GM11168 (cell line): ENCODE results near the gene JPT1.
"Not testable (repeated sequence)": the region's sequence is repeated elsewhere in the genome, so short reads cannot be mapped to it uniquely, and the experiment has no call there.

Experiments
- in situ Hi-C: fragments of 300-500 bp; cut with MboI; formaldehyde crosslinking; loops from one replicate; pipeline ENCODE4 v1.12.0; 2022; ENCODE audit warnings: low sequenced_read_pairs; ENCODE audit not compliant: unreplicated experiment

Gene JPT1

DNA sequence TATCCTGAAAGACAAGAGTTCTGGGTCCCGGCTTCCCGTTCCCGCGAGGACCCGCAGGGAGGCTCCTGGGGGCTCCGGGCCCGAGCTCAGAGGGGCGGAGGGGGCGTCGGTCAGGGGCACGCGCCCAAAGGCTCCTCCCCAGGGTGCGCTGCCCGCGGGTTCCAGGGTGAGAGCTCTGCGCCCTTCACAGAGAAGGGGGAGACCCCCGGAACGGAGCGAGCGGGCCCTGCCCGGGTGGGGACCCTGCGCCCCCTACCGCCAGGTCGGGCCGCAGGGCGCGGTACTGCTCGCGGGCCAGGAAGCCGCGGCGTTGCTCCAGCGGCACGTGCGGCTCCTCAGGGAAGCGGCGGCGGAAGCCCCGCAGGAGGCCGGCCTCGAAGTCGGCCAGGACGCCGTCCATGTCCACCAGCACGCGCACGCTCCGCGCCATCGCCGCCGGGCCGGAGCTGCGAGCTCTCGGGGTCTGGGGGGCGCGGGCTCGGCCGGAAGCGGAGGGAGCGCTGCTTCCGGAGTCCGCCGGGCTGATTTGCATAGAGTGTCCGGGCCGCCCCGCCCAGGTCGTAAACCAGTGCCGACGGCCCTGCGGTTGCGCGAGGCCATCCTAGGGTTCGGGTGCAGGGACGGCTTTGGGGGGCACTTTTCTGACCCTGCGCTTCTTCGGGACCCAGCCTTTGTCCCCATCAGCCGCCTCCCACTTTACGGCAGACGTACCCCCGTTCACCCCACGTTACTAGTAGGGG lies 22.9 kb downstream of the JPT1 start, which contains the start of gene NT5C:
TSS of gene NT5C (minus strand) at position 465 of the 740 bp plus-strand sequence. CDS start at position 430, 35 bp downstream.
- in situ Hi-C loops, result no loop called here

DNA sequence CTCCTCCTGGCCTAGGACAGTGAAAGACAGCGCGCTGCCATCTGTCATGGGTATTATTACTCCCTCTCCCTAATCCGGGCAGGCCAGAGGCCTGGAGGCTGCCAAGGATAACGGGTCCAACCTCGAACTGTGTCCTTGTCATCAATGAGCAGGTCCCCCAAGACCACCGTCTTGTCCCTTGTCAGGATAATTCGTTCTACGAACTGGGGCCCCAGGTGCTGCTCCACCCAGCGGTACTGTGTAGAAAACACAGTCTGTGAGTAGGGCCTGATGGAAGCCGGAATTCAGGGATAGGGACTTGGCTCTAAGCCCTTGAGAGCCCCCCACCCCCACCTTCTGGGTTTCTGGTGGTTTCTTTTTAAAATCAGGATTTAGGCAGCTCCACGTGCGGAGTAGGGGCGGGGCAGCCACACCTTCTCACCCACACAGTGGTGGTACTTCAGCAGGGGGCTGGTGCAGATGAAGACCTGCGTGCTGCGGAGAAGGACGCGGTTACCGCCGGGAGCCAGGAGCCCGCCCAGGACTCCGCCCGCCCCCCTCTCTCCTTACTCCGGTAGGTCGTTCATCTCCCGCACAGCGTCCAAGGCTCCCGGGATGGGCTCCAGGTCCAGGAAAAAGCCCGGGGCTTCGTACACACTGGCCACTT lies 23.6 kb downstream of the JPT1 start:
- in situ Hi-C loops, result no loop called here

DNA sequence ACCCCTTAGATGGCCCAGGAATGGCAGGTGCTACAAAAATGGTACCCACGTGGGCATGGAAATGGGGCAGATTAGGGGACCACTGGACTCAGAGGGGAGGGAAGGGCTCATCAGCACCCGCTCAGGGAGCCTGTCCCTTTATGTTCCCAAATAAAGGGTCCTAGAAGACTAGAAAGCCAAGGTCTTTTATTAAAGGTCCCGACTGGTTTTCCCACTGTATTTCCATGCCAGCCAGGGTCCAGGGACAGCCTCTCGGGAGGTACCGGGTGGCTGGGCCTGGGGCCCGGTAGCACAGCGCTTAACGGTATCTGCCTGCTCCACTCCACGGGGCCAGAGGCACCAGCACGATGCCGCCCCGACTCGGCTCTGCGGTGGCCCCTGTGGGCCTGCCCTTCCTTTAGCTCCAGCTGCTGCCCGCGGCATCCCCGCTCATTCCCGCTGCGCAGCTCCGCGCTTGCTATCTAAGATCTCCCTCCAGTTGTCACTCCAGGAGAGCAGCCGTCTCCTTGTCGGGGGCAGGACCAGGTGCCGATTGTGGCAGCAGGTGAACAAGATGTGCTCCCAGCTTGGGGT lies 24.2 kb downstream of the JPT1 start:
- in situ Hi-C loops, result no loop called here

DNA sequence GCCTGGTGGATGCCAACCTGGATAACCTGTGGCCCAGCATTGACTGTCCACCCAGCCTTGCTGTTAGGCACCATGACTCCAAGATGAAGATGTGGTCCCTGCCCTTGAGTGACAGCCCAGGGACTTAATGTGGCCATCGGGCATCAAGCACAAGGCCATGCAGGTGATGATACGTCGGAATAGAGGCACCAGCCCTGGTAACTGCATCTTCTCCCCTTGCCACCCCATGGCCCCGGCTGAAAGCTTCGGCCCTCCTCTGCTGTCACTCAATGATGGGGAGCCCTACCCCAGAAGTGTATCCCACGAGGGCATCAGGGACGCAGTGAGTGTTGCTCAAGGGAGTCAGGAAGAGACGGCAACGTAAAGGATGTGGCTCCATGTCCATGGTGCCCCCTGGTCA lies 24.7 kb downstream of the JPT1 start:
- in situ Hi-C loops, result no loop called here

DNA sequence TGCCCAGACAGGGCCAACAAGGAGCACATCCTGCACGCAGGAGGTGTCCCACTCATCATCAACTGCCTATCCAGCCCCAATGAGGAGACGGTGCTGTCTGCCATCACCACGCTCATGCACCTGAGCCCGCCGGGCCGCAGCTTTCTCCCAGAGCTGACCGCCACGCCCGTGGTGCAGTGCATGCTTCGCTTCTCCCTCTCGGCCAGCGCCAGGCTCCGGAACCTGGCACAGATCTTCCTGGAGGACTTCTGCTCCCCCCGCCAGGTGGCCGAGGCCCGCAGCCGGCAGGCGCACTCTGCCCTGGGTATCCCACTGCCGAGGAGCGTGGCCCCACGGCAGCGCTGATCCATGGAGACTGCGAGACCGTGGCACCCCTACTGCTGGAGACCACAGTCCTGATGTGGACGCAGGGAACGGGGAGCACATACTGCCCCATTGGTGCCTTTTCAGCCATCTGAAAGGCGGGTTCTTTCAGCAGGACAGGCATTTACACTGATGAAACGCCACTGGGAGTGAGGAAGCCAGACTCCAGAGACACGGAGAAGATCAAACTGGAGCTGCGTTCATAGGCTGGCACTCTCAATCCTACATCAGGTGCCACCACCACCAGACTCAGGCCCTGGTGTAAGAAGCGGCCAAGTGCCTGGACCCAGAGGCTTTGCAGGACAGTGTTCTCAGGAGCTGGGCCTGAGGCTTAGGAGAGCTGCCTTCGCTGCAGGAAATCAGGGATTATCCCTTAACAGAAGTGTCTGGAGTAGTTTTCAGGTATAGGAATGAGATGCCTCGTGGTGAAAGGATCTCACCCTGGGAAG lies 25.4 kb downstream of the JPT1 start:
- in situ Hi-C loops, result no loop called here

DNA sequence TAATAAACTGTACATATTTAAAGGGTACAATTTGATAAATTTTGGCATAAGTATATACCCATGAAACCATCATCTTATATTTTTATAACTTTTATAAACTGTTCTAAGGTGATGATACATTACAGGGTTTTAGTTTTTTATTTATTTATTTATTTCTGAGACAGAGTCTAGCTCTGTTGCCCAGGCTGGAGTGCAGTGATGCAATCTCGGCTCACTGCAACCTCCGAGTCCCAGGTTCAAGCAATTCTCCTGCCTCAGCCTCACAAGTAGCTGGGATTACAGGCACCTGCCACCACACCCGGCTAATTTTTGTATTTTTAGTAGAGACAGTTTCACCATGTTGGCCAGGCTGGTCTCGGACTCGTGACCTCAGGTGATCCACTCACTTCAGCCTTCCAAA lies 26.4 kb downstream of the JPT1 start:
- in situ Hi-C loops, result not testable (repeated sequence)

DNA sequence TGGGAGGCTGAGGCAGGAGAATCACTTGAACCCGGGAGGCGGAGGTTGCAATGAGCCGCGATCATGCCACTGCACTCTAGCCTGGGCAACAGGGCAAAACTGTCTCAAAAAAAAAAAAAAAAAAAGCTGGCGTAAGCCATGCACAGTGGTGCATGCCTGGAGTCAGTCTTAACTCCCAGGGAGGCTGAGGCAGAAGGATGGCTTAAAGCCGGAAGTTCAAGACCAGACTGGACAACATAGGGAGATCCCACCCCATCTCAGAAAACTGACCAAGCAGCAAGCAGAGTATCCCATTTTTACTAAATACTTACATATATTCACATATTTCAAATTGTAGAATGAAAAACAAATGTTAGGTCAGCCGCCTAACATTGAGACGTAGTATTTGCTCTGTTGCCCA lies 27.4 kb downstream of the JPT1 start:
- in situ Hi-C loops, result no loop called here

DNA sequence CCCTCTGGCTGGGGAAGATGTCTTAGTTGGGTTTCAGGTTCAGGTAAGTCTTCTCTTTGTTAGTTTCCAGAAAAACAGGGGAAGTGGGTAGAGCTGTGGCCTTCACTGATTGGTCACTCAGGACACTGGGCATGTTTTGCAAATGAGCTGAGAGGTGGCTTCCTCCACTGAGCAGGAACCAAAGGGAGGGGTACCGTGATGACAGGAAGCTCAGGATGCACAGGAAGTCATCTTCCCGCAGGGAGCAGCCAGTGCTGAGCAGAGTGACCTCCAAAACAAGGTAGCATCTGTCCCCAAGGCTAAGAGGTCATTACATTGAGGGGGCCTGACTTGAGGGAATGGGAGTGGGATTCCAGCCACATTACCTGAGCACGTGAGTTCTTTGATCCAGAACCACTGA lies 28.3 kb downstream of the JPT1 start:
- in situ Hi-C loops, result no loop called here

DNA sequence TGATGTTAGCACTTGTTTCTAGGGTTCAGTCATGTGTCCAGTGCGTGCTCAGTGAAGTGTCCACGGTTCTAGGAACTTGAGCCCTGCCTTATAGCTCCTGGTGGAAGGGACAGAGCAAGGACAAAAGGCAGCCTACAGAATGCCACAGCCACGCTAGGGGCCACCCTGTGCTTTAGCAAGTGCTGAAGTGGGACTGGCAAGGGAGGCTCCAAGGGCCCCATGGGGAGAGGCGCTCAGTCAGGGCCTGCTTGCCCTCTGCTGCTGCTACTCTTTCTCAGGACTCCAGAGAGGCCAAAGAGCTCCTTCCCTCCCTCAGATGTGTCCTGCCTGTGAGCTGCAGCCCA lies 29.5 kb downstream of the JPT1 start:
- in situ Hi-C loops, result no loop called here

DNA sequence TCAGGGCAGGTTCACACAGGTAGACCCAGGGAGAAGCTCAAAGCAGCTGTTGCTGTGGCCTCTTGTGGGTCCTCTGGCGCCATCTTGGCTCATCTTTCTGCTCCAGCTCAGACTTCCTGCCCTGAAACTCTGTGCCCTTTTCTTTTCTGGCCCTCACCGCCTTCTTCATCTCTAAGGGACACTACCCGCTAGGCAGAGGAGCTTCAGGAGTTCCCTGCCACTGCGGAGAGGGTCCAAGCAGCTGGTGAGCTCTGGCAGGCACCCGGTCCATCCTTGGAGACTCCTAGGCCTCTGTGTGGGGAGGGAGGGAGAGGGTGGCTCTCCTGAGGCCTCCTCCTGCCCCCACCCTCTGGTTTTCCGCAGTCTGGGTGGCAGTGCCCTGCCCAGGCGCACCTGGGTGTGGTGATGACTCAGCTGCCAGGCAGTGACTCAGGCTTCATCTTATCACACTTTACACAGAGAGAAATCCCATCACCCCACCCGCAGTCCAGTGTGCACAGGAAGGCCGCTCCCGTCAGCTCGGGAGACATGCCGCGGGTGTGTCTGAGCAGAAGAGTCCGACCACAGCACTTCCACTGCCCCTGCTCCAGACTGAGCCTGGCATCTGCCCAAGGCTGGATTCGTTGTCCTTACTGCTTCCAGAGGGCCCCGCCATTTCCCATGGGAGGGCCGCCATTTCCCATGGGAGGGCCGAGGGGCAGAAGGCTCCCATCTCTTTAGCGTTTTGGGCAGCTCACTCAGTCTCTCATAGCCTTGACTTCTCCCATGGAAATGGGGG lies 30.1 kb downstream of the JPT1 start:
- in situ Hi-C loops, result no loop called here

DNA sequence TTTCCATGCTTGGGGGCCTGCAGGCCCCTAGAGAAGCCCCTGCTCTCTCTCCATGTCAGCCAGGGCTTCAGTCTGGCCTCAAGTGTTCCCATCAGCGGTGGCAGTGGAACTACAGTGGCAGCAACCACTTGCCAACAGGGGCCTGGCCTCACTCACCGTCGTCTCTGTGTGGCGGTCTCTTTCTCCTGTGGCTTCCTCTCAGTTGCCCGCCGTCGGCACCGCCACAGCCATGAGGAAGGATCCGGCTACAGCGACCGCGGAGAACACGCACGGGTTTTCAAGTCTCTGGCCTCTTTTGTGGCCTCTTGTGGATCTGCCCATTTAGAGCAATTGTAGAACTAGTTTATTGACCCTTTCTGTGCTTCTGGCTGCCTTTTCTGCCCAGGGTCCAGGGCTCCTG lies 36.0 kb downstream of the JPT1 start:
- in situ Hi-C loops, result loop anchor here (10.0 kb wide), 1 partner anchor 86 kb away; the partner anchor contains the start of gene NUP85

DNA sequence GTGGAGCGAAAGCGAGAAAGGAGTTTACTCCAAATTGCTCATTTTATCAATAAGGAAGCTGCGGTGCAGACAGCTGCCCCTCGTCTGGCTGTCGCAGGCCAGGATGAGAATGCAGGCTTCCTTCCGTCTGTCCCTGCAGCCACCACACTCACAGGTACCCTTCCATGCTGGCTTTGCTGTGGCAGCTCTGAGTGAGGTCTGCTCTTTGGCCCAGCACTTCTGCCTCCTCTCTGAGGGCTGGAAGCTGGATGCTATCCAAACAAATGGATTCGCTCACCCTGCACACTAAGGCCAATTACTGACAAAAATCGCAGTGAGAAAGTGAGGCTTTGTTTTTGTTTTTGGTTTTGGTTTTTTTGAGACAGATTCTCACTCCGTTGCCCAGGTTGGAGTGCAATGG lies 37.6 kb downstream of the JPT1 start:
- in situ Hi-C loops, result loop anchor here (10.0 kb wide), 1 partner anchor 88 kb away; the partner anchor contains the start of gene NUP85

DNA sequence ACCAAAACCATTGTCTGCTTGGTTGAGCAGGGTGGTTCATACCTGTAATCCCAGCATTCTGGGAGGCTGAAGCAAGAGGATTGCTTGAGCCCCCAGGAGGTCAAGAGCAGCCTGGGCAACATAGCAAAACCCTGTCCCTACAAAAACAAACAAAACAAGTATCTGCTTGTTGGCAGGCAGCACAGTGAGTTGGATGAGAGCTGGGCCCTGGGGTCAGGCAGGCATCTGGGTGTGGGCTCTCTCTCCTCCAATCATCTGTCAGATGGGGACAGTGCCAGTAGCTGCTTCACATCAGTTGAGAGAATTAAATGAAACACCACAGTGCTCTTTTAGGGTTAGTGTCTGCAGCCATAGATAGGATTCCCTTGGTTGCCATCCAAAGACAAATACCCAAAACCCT lies 38.8 kb downstream of the JPT1 start:
- in situ Hi-C loops, result loop anchor here (10.0 kb wide), 1 partner anchor 89 kb away; the partner anchor contains the start of gene NUP85

DNA sequence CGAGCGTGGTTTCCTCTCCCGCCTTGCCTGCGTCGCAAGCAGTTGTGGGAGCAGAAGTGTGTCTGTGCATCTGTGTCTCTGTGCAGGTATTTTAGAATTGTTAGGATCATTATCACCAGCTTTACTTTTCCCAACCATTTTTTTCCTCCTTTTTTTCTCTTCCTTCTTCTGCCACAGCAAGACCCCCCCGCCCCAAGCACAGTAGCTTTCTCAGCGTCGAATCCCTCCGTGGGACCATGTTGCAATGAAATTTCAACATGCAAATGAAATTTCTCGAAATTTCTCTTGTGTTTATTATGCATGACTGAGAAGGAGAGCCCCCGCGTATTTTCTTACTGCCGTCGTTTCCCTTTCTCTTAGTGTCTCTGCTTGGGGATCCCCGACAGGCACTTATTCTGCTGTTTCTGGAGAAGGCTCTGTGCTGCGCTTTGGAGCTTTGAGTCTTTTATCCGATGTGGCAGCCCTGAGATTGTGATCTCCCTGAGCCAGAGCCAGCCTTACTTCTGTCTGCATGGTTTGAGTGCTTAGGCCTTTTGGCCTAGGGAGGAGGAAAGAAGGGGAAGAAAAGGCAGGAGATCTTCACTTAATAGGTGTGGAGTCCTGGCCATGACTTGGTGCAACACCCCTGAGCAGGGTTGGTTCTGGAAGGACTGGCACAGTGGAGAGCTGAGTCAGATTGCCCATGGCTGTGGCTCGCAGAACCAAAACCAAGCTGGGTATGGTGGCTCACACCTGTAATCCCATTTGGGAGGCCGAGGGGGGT lies 39.6 kb downstream of the JPT1 start:
- in situ Hi-C loops, result loop anchor here (10.0 kb wide), 1 partner anchor 90 kb away; the partner anchor contains the start of gene NUP85

DNA sequence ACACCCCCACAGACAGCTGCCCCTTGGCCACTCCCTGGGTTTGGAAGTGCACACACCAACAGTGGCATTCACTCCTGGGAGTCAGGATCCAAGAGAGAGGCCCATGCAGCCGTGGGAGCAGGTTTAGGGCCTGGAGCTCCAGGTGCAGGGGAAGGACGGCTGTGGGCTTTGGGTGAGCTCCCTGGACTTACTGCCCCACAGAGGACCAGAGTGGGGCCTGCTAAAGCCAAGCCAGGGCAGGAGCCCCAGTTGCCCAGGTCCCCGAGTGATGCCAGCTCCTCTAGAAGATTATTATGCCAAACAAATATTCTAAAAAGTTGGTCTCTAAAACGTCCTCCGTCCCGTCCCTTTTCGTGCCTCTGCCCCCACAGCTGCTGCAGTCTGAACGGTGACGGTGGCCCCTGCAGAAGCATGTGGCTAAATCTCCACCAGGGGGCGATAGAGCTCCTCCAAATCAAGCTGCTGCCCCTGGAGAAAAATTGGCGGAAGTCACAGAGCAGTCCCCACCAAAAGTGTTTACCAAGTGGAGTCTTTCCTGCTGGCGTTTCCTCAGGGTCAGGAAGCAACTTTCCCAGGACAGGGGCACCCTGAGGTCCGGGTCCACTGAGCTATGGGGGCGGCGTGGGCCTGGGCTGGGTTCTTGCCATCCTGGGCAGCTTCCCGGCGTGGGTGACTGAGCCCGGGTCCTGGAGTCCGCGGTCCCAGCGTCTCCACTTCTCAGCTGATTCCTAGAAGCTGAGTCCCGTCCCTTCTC lies 40.3 kb downstream of the JPT1 start:
- in situ Hi-C loops, result loop anchor here (10.0 kb wide), 1 partner anchor 91 kb away; the partner anchor contains the start of gene NUP85

DNA sequence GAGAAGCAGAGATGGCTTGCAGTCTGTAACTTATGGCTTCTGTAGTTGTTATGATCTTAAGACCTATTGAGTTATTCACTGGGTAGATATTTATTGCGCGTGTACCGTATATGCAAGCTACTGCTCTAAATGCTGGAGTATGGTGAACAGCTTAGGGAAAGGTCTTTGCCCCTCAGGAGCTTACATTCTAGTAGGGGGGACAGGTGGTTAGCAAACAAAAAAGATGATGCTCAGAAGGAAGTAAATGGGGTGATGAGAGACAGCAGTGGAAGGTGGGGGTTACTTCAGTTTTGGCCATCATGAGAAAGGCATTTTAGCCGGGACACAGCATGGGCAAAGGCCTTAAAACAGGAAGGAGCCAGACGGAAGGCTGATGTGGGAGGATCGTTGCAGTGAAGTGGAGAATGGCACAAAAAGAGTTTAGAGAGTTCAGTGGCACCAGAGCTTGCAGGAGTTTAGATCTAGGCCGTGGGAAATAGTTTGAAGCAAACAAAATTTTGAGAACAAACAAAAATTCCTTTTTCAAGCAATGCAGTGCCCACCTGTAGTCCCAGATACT lies 42.5 kb downstream of the JPT1 start:
- in situ Hi-C loops, result loop anchor here (10.0 kb wide), 1 partner anchor 93 kb away; the partner anchor contains the start of gene NUP85

DNA sequence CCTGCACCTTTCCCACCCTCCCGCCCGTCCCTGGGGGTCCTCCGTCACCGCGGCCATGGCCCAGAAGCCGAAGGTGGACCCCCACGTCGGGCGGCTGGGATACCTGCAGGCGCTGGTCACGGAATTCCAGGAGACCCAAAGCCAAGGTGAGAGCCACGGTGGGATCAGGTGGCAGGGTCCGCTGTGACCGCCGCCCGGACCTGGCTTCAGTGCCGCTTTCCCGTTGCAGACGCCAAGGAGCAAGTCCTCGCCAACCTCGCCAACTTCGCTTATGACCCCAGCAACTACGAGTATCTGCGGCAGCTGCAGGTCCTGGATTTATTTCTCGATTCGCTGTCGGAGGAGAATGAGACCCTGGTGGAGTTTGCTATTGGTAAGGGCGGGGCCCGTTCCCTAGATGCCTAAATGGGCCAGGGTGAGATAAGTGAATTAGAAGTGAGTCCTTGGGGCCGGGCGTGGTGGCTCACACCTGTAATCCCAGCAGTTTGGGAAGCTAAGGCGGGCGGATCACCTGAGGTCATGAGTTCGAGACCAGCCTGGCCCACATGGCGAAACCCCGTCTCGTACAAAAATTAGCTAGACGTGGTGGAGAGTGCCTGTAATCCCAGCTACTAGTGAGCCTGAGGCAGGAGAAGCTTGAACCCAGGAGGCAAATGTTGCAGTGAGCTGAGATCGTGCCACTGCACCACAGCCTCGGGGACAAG lies 43.9 kb downstream of the JPT1 start:
- in situ Hi-C loops, result loop anchor here (10.0 kb wide), 1 partner anchor 94 kb away; the partner anchor contains the start of gene NUP85
